CD14-positive monocyte (primary cell): ENCODE data around the gene CEP112. TPM values are rescaled to one million over a fixed set of nuclear protein-coding genes. Genes with fewer than 3 reads are reported as not detected.

Experiments
- DNase-seq, 3 donors: peaks; one replicate each; pipeline ENCODE4 v3.0.0-alpha.2; 2011 to 2022
- H2AFZ ChIP-seq: 2 replicates; pipeline ENCODE4 v1.6.0; 2012; ENCODE audit warnings: mild to moderate bottlenecking, low read depth, low read length, inconsistent platforms; ENCODE audit not compliant: insufficient read depth, poor library complexity, severe bottlenecking
- H3K27ac ChIP-seq, 2 donors: 1 replicate in 1 of 2; 2 replicates in 1 of 2; pipeline ENCODE4 v1.5.1; 2012 to 2013; ENCODE audit warnings: low read length in 2 of 2, control low read depth in 1 of 2, inconsistent platforms in 1 of 2, low read depth in 1 of 2, mild to moderate bottlenecking in 1 of 2
- H3K27me3 ChIP-seq, 2 donors: one replicate each; pipeline versions ENCODE4 v1.6.0 to v1.6.1; 2011 to 2013; ENCODE audit warnings: low read length in 2 of 2; ENCODE audit not compliant: control insufficient read depth in 2 of 2, insufficient read depth in 2 of 2
- H3K36me3 ChIP-seq, 2 donors: replicated peaks in 1 of 2; 1 replicate in 1 of 2; 2 replicates in 1 of 2; pipeline versions ENCODE4 v1.5.1 to v1.6.1; 2012 to 2013; ENCODE audit warnings: low read length in 2 of 2, control low read depth in 1 of 2, inconsistent platforms in 1 of 2, mild to moderate bottlenecking in 1 of 2; ENCODE audit not compliant: insufficient read depth in 2 of 2, control insufficient read depth in 1 of 2
- H3K4me1 ChIP-seq, 2 donors: 1 replicate in 1 of 2; 2 replicates in 1 of 2; pipeline versions ENCODE4 v1.5.1 to v1.6.1; 2012 to 2013; ENCODE audit warnings: low read length in 2 of 2, control low read depth in 1 of 2, inconsistent platforms in 1 of 2, mild to moderate bottlenecking in 1 of 2, moderate library complexity in 1 of 2; ENCODE audit not compliant: insufficient read depth in 2 of 2, control insufficient read depth in 1 of 2
- H3K4me2 ChIP-seq: replicated peaks from 2 replicates; pipeline ENCODE3; 2012; ENCODE audit warnings: low read length, moderate library complexity, mild to moderate bottlenecking; ENCODE audit not compliant: poor library complexity, severe bottlenecking; ENCODE audit errors: extremely low read depth
- H3K4me3 ChIP-seq, 3 experiments: fragments of 200-600 bp in 1 of 3; sonication (generic) in 1 of 3; replicated peaks in 1 of 3; 1 replicate in 2 of 3; 2 replicates in 1 of 3; pipeline ENCODE4 v1.5.1; 2011 to 2013; ENCODE audit warnings: low read length in 3 of 3, mild to moderate bottlenecking in 3 of 3, control low read depth in 2 of 3, low read depth in 2 of 3, inconsistent platforms in 1 of 3, moderate library complexity in 1 of 3
- H3K79me2 ChIP-seq: 2 replicates; pipeline ENCODE4 v1.6.0; 2012; ENCODE audit warnings: mild to moderate bottlenecking, control low read depth, inconsistent platforms, low read length, moderate library complexity; ENCODE audit not compliant: insufficient read depth
- H3K9ac ChIP-seq: 2 replicates; pipeline ENCODE4 v1.6.0; 2017; ENCODE audit warnings: low read length, mild to moderate bottlenecking; ENCODE audit not compliant: insufficient read depth, poor library complexity, severe bottlenecking
- H3K9me3 ChIP-seq, 2 donors: replicated peaks in 1 of 2; 1 replicate in 1 of 2; 2 replicates in 1 of 2; pipeline versions ENCODE4 v1.5.1 to v1.6.1; 2012 to 2013; ENCODE audit warnings: low read length in 2 of 2, control low read depth in 1 of 2; ENCODE audit not compliant: control insufficient read depth in 1 of 2, insufficient read depth in 1 of 2
- H4K20me1 ChIP-seq: 2 replicates; pipeline ENCODE4 v1.6.0; 2012; ENCODE audit warnings: mild to moderate bottlenecking, low read length, control low read depth, moderate library complexity; ENCODE audit not compliant: insufficient read depth
- H3K27ac Mint-ChIP-seq, 7 donors: one replicate each; pipeline ENCODE4 v1.8.0; 2020; ENCODE audit warnings: mild to moderate bottlenecking in 7 of 7, mixed read lengths in 7 of 7, moderate library complexity in 6 of 7, inconsistent platforms in 2 of 7
- H3K27me3 Mint-ChIP-seq, 3 donors: one replicate each; pipeline ENCODE4 v1.8.0; 2021 to 2022; ENCODE audit warnings: low read depth in 3 of 3, mild to moderate bottlenecking in 3 of 3, mixed read lengths in 3 of 3, moderate library complexity in 3 of 3, inconsistent platforms in 1 of 3
- H3K36me3 Mint-ChIP-seq, 2 donors: one replicate each; pipeline ENCODE4 v1.8.0; 2020; ENCODE audit warnings: mixed read lengths in 2 of 2, inconsistent platforms in 1 of 2, mild to moderate bottlenecking in 1 of 2
- H3K4me1 Mint-ChIP-seq: one replicate; pipeline ENCODE4 v1.8.0; 2020; ENCODE audit warnings: mild to moderate bottlenecking, mixed read lengths
- H3K4me3 Mint-ChIP-seq, 2 donors: one replicate each; pipeline ENCODE4 v1.8.0; 2020; ENCODE audit warnings: mild to moderate bottlenecking in 2 of 2, mixed read lengths in 2 of 2, moderate library complexity in 1 of 2
- H3K9me3 Mint-ChIP-seq, 7 donors: one replicate each; pipeline ENCODE4 v1.8.0; 2020 to 2022; ENCODE audit warnings: mixed read lengths in 7 of 7, mild to moderate bottlenecking in 6 of 7, moderate library complexity in 6 of 7, inconsistent platforms in 2 of 7
- CTCF ChIP-seq: fragments of 200-600 bp; IDR thresholded peaks from one replicate; pipeline ENCODE4 v1.8.0; 2022; ENCODE audit warnings: antibody characterized with exemption, mild to moderate bottlenecking
- WGBS: methylation state at CpG from one replicate; pipeline ENCODE4 v1.1.5; 2013; ENCODE audit warnings: missing lambda C conversion rate; ENCODE audit not compliant: insufficient coverage; 5-methylcytosine and 5-hydroxymethylcytosine counted together
- intact Hi-C, 2 donors: fragments of 100-400 bp; cut with micrococcal nuclease; formaldehyde crosslinking; loops; one replicate each; pipeline versions ENCODE4 v1.15.0 to v1.15.1; 2023
- polyA plus RNA-seq, 3 donors: library from polyadenylated mRNA; depleted of rRNA in 1 of 3; unstranded in 2 of 3; stranded (reverse) in 1 of 3; fragments of 300-500 nt in 2 of 3; fragments of >200 nt in 1 of 3; fragmentation: Illumina TruSeq in 2 of 3; gene quantifications; 1 replicate in 2 of 3; 2 replicates in 1 of 3; pipeline ENCODE4 v1.2.3, GENCODE V29; 2012 to 2021

The CEP112 gene
- polyA plus RNA-seq, 3 donors, result 0.10 TPM; not detected in 2

DNA sequence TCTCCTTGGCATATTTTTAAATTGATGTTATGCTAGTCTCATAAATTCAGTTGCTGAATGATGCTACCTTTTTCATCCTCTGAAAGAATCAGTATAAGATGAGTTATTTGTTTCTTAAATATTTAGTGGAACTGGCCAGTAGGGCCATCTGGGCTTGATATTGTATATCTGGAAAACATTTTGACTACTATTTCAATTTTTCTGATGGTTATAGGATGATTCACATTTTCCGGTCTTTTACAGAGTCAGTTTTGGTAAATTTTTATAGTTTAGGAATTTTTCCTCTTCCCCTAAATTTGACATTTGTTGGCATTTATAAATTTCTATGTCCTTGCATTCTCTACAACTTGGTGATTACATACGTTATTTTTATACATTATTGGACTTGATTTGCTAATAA, 334.2 kb downstream of the CEP112 start:
- no peak for TF ChIP-seq CTCF
- Histone ChIP-seq H3K4me3 (no peak overlapping the region), H3K27me3 (no peaks in the 10 kb centered on the region), H2AFZ (no peak overlapping the region), H3K4me1 (no peaks in the 10 kb centered on the region), H3K27ac (no peak overlapping the region), H3K9ac (no peak overlapping the region), H3K9me3 (no peaks in the 10 kb centered on the region), H3K36me3 (no peaks in the 10 kb centered on the region), H3K4me2 (no peak overlapping the region), H3K79me2 (no peaks in the 10 kb centered on the region), H4K20me1 (no peaks in the 10 kb centered on the region)
- H3K9me3 Mint-ChIP-seq, result peaks cover 0 to 9% (median 4%) of the 10 kb centered on the region in 7 donors
- no peak for DNase-seq
- intact Hi-C loops, result no loop called here
- H3K4me1 Mint-ChIP-seq, result no peaks in the 10 kb centered on the region
- H3K4me3 Mint-ChIP-seq, result no peak overlapping the region
- H3K36me3 Mint-ChIP-seq, result no peaks in the 10 kb centered on the region
- WGBS, result no CpG with 5 or more reads among the region's 2 CpGs
- H3K27me3 Mint-ChIP-seq, result peaks cover 0 to 1% (median 0%) of the 10 kb centered on the region in 3 donors
- no peak overlapping the region for H3K27ac Mint-ChIP-seq

DNA sequence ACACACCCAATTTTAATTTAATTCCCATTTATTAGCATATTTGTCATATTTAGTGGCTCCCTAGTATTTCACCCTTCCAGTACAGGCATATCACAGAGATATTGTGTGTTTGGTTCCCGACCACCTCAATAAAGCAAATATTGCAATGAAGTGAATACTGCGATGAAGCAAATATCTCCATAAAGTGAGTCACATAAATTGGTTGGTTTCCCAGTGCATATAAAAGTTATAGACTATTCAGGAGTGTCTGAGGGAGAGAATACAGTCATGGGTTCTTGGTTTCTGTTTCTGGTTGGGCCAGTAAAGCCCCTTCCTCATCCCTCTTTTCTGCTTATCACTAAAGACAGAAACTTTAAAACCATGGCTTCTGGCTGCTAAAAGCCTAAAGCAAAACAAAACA, 335.1 kb downstream of the CEP112 start:
- Histone ChIP-seq H3K27me3 (no peaks in the 10 kb centered on the region), H2AFZ (no peak overlapping the region)
- no peak overlapping the region for H3K4me3 Mint-ChIP-seq

More for the DNA sequence above, 335.1 kb downstream of the CEP112 start:
- no peaks in the 10 kb centered on the region for H3K36me3 Mint-ChIP-seq
- Histone ChIP-seq H3K36me3 (no peaks in the 10 kb centered on the region), H3K9me3 (no peaks in the 10 kb centered on the region), H3K9ac (no peak overlapping the region), H3K79me2 (no peaks in the 10 kb centered on the region), H3K4me2 (no peak overlapping the region), H3K4me1 (no peaks in the 10 kb centered on the region), H4K20me1 (no peaks in the 10 kb centered on the region), H3K27ac (no peak overlapping the region), H3K4me3 (no peak overlapping the region)
- H3K27ac Mint-ChIP-seq, result no peak overlapping the region
- H3K9me3 Mint-ChIP-seq, result peaks cover 0 to 9% (median 4%) of the 10 kb centered on the region in 7 donors
- DNase-seq, result no peak
- H3K27me3 Mint-ChIP-seq, result peaks cover 0 to 1% (median 0%) of the 10 kb centered on the region in 3 donors
- WGBS, result no CpG with 5 or more reads among the region's 2 CpGs
- TF ChIP-seq CTCF, result no peak
- intact Hi-C loops, result no loop called here
- H3K4me1 Mint-ChIP-seq, result no peaks in the 10 kb centered on the region
